PC-9 (cell line): ENCODE results near the gene SVOP. TPM values are rescaled to one million over a fixed set of nuclear protein-coding genes. Genes with fewer than 3 reads are reported as not detected.

Experiments used
- BruUV-seq: library from RNA; stranded (reverse); fragments of 400-500 nt; replicated peaks from 2 replicates; lab custom pipeline; 2021; lab: Mats Ljungman, UMichigan
- CTCF ChIA-PET: fragments of 300-600 bp; sonication (Branson Sonifier 250); formaldehyde crosslinking; loops from one replicate; lab custom pipeline; 2022; ENCODE audit warnings: antibody characterized with exemption; lab: Charles Lee
- POLR2A ChIA-PET: fragments of 300-600 bp; sonication (Branson Sonifier 250); formaldehyde crosslinking; loops from one replicate; lab custom pipeline; 2022; ENCODE audit warnings: antibody characterized with exemption; ENCODE audit not compliant: unreplicated experiment; lab: Charles Lee
- DNase-seq, 2 experiments: peaks; one replicate each; pipeline versions ENCODE4 v3.0.0 to v3.0.0-alpha.2; 2015 to 2022; ENCODE audit warnings: mixed read lengths in 1 of 2
- H2AFZ ChIP-seq: fragments of 200-600 bp; sonication (generic); 2 replicates; pipeline ENCODE4 v1.8.1; 2017; ENCODE audit warnings: antibody characterized with exemption
- H3F3A ChIP-seq: fragments of 200-600 bp; sonication (generic); 2 replicates; pipeline ENCODE4 v1.8.1; 2017; ENCODE audit warnings: antibody characterized with exemption, mild to moderate bottlenecking, low read depth; ENCODE audit not compliant: insufficient read depth
- H3K27ac ChIP-seq: fragments of 200-600 bp; sonication (generic); 2 replicates; pipeline ENCODE4 v1.6.1; 2016; ENCODE audit warnings: mixed run types
- H3K27me3 ChIP-seq: fragments of 200-600 bp; sonication (generic); 2 replicates; pipeline ENCODE4 v1.6.1; 2016; ENCODE audit warnings: low read depth, mixed run types; ENCODE audit not compliant: insufficient read depth
- H3K36me3 ChIP-seq: fragments of 200-600 bp; sonication (generic); 2 replicates; pipeline ENCODE4 v1.6.1; 2016; ENCODE audit warnings: low read depth, mixed run types
- H3K4me1 ChIP-seq: fragments of 200-600 bp; sonication (generic); replicated peaks from 2 replicates; pipeline ENCODE4 v1.6.1; 2016; ENCODE audit warnings: mixed run types; ENCODE audit not compliant: insufficient read depth
- H3K4me2 ChIP-seq: fragments of 200-600 bp; sonication (generic); 2 replicates; pipeline ENCODE4 v1.6.1; 2017; ENCODE audit warnings: mixed run types
- H3K4me3 ChIP-seq: fragments of 200-600 bp; sonication (generic); 2 replicates; pipeline ENCODE4 v1.6.1; 2016; ENCODE audit warnings: mixed run types
- H3K79me2 ChIP-seq: fragments of 200-600 bp; sonication (generic); 2 replicates; pipeline ENCODE4 v1.6.1; 2017; ENCODE audit warnings: low read depth, mixed run types
- H3K9me2 ChIP-seq: fragments of 200-600 bp; sonication (generic); 2 replicates; pipeline ENCODE4 v1.8.1; 2017; ENCODE audit warnings: mild to moderate bottlenecking; ENCODE audit not compliant: insufficient read depth
- H3K9me3 ChIP-seq: fragments of 200-600 bp; sonication (generic); 2 replicates; pipeline ENCODE4 v1.8.1; 2016; ENCODE audit warnings: low read depth; ENCODE audit not compliant: insufficient read depth
- H4K20me1 ChIP-seq: fragments of 200-600 bp; sonication (generic); 2 replicates; pipeline ENCODE4 v1.8.1; 2017; ENCODE audit not compliant: insufficient read depth
- CTCF ChIP-seq: fragments of 200-600 bp; sonication (generic); conservative IDR thresholded peaks from 2 replicates; pipeline ENCODE4 v1.6.1; 2017; ENCODE audit warnings: mixed run types, antibody characterized with exemption, mild to moderate bottlenecking, moderate library complexity
- EZH2 ChIP-seq: fragments of 200-600 bp; sonication (generic); IDR thresholded peaks from 2 replicates; pipeline ENCODE4 v1.8.0; 2017; ENCODE audit warnings: antibody characterized with exemption, low read depth
- intact Hi-C: fragments of 100-400 bp; cut with micrococcal nuclease; formaldehyde crosslinking; loops from one replicate; pipeline ENCODE4 v1.10.0; 2022; ENCODE audit not compliant: unreplicated experiment
- total RNA-seq: library from RNA; stranded (reverse); gene quantifications from 2 replicates; pipeline ENCODE4 v1.2.3, GENCODE V29; 2021

The SVOP gene
- total RNA-seq, 1 experiment from 2014 or later, result not detected

- no peak for DNase-seq
- ChIA-PET POLR2A (interaction anchor here (0.7 kb wide), 1 partner anchor 165 kb away, joined by 3 read pairs; no protein-coding TSS in a partner anchor), CTCF (no interaction called here)
- Histone ChIP-seq H3K9me2 (no peaks in the 10 kb centered on the region), H3K4me3 (no peak overlapping the region), H3K4me2 (no peak overlapping the region), H3K27ac (no peak overlapping the region), H3K79me2 (no peaks in the 10 kb centered on the region), H3K27me3 (peaks cover 7% of the 10 kb centered on the region; the same call in 1 of the 2 replicates), H3F3A (no peaks in the 10 kb centered on the region), H4K20me1 (no peaks in the 10 kb centered on the region), H3K9me3 (no peaks in the 10 kb centered on the region), H3K4me1 (no peaks in the 10 kb centered on the region), H3K36me3 (no peaks in the 10 kb centered on the region), H2AFZ (no peak overlapping the region)
- BruUV-seq, result no TSS peak
- TF ChIP-seq CTCF, result no peak
- no peak for TF ChIP-seq EZH2
- intact Hi-C loops, result no loop called here
These were observed 98.9 kb downstream of the SVOP start for GRCh38 chr12:108921946-108922345.

- H3K4me3 ChIP-seq, result no peak overlapping the region
- BruUV-seq, result no TSS peak
These were observed 101.8 kb downstream of the SVOP start for GRCh38 chr12:108918960-108919642.

DNA sequence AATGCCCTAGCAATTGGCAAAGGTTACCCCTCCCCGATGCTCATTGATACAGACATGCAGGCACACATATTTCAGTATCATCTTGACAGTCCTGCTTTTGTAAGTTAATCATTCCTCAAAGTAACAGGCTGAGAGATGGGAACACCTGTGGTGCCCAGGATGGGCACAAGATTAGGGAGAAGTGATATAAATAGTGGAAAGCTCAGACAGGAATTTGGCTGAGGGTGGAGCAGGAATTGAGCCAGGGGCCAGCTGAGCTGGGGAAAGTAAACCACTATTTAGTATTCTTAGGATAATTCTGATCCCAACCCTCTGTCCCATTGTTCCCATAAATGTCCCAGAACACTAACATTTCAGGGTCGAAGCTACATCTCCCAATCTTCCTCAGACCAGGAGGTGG, 102.7 kb downstream of the SVOP start:
- TF ChIP-seq EZH2 (no peak), CTCF (no peak)
- Histone ChIP-seq H3K4me3 (no peak overlapping the region), H3K9me3 (no peaks in the 10 kb centered on the region), H3K79me2 (no peaks in the 10 kb centered on the region), H3K4me1 (no peaks in the 10 kb centered on the region), H3K36me3 (no peaks in the 10 kb centered on the region), H3K4me2 (no peak overlapping the region), H3K9me2 (no peaks in the 10 kb centered on the region), H3K27me3 (no peaks in the 10 kb centered on the region; the same call in 1 of the 2 replicates), H3K27ac (no peak overlapping the region), H3F3A (no peaks in the 10 kb centered on the region), H4K20me1 (no peaks in the 10 kb centered on the region), H2AFZ (no peak overlapping the region)
- no peak for DNase-seq
- no TSS peak for BruUV-seq
- intact Hi-C loops, result no loop called here
- ChIA-PET POLR2A (no interaction called here), CTCF (no interaction called here)

More at GRCh38 chr12:108918960-108919642, 101.8 kb downstream of the SVOP start:
- Histone ChIP-seq H3K9me3 (no peaks in the 10 kb centered on the region), H3K4me1 (no peaks in the 10 kb centered on the region), H3K36me3 (no peaks in the 10 kb centered on the region), H3F3A (no peaks in the 10 kb centered on the region), H3K79me2 (no peaks in the 10 kb centered on the region), H2AFZ (no peak overlapping the region), H3K27me3 (peaks cover 5% of the 10 kb centered on the region; the same call in 1 of the 2 replicates), H4K20me1 (no peaks in the 10 kb centered on the region), H3K4me2 (no peak overlapping the region), H3K27ac (no peak overlapping the region), H3K9me2 (no peaks in the 10 kb centered on the region)
- ChIA-PET CTCF (no interaction called here), POLR2A (no interaction called here)
- no peak for DNase-seq
- intact Hi-C loops, result no loop called here
- no peak for TF ChIP-seq CTCF
- TF ChIP-seq EZH2, result no peak
